Lower lobe of right lung (tissue), 2 donors: Measurements from ENCODE around the gene POLE. TPM values are rescaled to one million over a fixed set of nuclear protein-coding genes. Genes with fewer than 3 reads are reported as not detected.

Source experiments
- ATAC-seq, 2 donors: fragments of 200-7000 bp; cut with Tn5 transposase; one replicate each; pipeline ENCODE4 v1.9.1; 2020 to 2022; ENCODE audit warnings: mild to moderate bottlenecking in 2 of 2, moderate library complexity in 2 of 2
- DNase-seq: peaks from one replicate; pipeline ENCODE4 v3.0.0-alpha.2; 2020
- H3K27ac ChIP-seq: fragments of 200-600 bp; one replicate; pipeline ENCODE4 v1.8.0; 2022
- H3K27me3 ChIP-seq: fragments of 200-600 bp; one replicate; pipeline ENCODE4 v1.8.0; 2022; ENCODE audit warnings: low read depth
- H3K36me3 ChIP-seq: fragments of 200-600 bp; one replicate; pipeline ENCODE4 v1.8.0; 2022; ENCODE audit warnings: mild to moderate bottlenecking
- H3K4me1 ChIP-seq: fragments of 200-600 bp; one replicate; pipeline ENCODE4 v1.8.0; 2022
- H3K4me3 ChIP-seq: fragments of 200-600 bp; one replicate; pipeline ENCODE4 v1.8.0; 2022; ENCODE audit warnings: mild to moderate bottlenecking
- H3K9me3 ChIP-seq: fragments of 200-600 bp; one replicate; pipeline ENCODE4 v1.8.0; 2022
- intact Hi-C: fragments of 100-400 bp; cut with DNase I; formaldehyde crosslinking; loops from one replicate; pipeline ENCODE4 v1.11.0; 2022
- total RNA-seq: library from RNA; stranded (reverse); fragmentation: NEBNext Ultra II Directional; extraction: Animal tissue kit (Norgen Biotek cat#: 25700); gene quantifications from one replicate; pipeline ENCODE4 v1.2.1, GENCODE V29; 2021
- TF ChIP-seq, protein P1 (sequence below): fragments of 200-600 bp; IDR thresholded peaks from one replicate; pipeline ENCODE4 v1.8.0; 2022; ENCODE audit warnings: antibody characterized with exemption, mild to moderate bottlenecking
- donor health status: DM: no; HTN: yes; CAD: no; lungs with severe emphysema.

Gene POLE
- total RNA-seq, 1 donor from 2014 or later, result 28.0 TPM

DNA sequence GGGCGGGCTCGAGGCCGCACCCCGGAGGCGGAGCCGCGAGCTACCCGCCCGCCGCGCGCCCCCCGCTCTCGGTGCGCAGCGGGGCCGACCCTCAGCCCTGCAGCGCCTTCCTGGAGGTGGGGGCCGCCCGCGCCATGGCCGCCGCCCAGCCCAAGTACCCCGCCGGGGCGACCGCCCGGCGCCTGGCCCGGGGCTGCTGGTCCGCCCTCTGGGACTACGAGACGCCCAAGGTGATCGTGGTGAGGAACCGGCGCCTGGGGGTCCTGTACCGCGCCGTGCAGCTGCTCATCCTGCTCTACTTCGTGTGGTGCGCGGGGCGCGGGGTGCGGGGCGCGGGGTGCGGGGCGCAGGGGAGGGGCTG is 68.5 kb downstream of the POLE start, which contains the start of gene P2RX2:
P2RX2 (plus strand) TSS at position 94 of the 361 bp plus-strand sequence; CDS start at position 135, 41 bp downstream.
- H3K4me1 ChIP-seq, result peaks cover 14% of the 10 kb centered on the region
- no peak within 1 kb of the TSS for H3K27ac ChIP-seq
- H3K4me3 ChIP-seq, result peak within 1 kb of the TSS; percentile 31
- ATAC-seq (no peak), DNase-seq (no peak)
- TF ChIP-seq, protein P1, sequence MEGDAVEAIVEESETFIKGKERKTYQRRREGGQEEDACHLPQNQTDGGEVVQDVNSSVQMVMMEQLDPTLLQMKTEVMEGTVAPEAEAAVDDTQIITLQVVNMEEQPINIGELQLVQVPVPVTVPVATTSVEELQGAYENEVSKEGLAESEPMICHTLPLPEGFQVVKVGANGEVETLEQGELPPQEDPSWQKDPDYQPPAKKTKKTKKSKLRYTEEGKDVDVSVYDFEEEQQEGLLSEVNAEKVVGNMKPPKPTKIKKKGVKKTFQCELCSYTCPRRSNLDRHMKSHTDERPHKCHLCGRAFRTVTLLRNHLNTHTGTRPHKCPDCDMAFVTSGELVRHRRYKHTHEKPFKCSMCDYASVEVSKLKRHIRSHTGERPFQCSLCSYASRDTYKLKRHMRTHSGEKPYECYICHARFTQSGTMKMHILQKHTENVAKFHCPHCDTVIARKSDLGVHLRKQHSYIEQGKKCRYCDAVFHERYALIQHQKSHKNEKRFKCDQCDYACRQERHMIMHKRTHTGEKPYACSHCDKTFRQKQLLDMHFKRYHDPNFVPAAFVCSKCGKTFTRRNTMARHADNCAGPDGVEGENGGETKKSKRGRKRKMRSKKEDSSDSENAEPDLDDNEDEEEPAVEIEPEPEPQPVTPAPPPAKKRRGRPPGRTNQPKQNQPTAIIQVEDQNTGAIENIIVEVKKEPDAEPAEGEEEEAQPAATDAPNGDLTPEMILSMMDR, result no peak
- H3K27me3 ChIP-seq, result peaks cover 47% of the 10 kb centered on the region
- no peaks in the 10 kb centered on the region for H3K36me3 ChIP-seq
- peaks cover 6% of the 10 kb centered on the region for H3K9me3 ChIP-seq
- intact Hi-C loops, result no loop called here

DNA sequence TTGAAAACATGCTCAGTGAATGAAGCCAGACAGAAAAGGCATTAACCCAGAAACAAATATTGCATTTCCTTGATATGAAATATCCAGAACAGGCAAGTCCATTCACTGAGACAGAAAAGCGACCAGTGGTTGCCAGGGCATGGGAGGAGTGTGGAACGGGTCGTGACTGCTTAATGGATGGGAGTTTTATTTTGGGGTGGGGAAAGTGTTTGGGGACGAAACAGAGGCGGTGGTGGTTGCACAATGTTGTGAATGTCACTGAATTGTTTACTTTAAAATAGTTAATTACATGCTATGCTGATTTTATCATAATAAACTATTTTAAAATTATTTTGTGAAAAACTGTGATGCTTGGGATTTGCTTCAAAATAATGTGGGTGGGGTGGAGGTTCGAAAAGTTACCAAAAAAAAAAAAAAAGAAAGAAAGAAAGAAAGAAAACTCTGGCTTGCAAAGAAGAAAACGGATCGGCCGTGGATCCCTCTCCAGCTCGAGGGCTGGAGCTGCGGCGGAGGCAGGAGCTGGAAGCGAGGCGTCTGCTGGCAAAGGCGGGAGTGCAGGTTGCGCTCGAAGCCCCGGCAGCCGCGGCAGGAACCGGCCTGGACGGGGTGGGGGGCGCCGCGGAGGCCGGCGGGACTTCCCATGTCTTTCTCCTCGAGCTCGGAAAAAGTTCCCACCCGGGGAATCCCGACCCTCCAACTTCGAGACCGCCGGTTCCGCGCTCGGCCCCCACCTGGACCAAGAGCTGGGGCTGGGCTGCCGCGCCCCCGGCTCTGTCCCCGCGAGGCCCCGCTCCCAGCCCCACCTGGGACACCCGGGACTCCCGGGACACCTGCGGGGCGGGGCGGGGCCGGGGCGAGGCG is 69.1 kb downstream of the POLE start:
- H3K4me3 ChIP-seq, result peak overlapping the region; percentile 31
- TF ChIP-seq, protein P1, result no peak
- ATAC-seq (no peak), DNase-seq (no peak)
- H3K4me1 ChIP-seq, result peaks cover 12% of the 10 kb centered on the region
- H3K36me3 ChIP-seq, result no peaks in the 10 kb centered on the region
- H3K27me3 ChIP-seq, result peaks cover 47% of the 10 kb centered on the region
- H3K27ac ChIP-seq, result no peak overlapping the region
- intact Hi-C loops, result no loop called here
- H3K9me3 ChIP-seq, result peaks cover 6% of the 10 kb centered on the region

DNA sequence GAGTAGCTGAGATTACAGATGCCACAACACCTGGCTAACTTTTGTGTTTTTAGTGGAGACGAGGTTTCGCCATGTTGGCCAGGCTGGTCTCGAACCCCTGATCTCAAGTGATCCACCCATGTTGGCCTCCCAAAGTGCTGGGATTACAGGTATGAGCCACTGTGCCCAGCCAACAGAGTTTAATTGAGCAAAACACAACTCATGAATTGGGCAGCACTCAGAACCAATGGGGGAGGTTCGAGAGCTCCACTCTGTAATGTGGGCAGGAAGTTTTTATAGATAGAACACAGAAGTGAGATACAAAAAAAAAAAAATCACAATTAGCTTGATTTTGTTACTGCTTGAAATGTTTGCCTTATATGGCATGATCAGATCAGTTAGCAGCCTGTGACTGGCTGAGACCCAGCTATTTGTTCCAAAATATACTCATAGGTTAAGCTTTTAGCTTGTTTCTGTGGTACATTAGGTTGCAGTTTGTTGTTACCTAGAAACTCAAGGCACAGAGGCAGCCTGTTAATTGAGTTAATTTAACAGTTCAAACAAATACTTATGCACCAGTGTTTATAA is 69.9 kb downstream of the POLE start:
- ATAC-seq (no peak), DNase-seq (no peak)
- intact Hi-C loops, result no loop called here
- Histone ChIP-seq H3K9me3 (peaks cover 6% of the 10 kb centered on the region), H3K4me3 (no peak overlapping the region), H3K27me3 (peaks cover 47% of the 10 kb centered on the region), H3K36me3 (no peaks in the 10 kb centered on the region), H3K27ac (no peak overlapping the region), H3K4me1 (peaks cover 4% of the 10 kb centered on the region)
- TF ChIP-seq, protein P1, result no peak

DNA sequence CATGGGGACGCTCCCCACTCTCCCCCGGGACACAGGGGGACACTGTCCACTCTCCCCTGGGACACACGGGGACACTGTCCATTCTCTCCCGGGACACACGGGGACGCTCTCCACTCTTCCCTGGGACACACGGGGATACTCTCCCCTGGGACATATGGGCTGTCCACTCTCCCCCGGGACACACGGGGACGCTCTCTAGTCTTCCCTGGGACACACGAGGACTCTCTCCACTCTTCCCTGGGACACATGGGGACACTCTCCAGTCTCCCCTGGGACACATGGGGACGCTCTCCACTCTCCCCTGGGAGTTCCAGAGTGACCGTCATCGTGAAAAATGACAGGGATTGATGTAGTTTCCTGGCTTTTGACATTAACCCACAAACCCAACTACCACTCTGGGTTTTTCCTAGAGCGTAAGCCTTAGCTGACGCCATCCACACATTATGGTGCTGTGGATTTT is 71.5 kb downstream of the POLE start:
- intact Hi-C loops, result no loop called here

DNA sequence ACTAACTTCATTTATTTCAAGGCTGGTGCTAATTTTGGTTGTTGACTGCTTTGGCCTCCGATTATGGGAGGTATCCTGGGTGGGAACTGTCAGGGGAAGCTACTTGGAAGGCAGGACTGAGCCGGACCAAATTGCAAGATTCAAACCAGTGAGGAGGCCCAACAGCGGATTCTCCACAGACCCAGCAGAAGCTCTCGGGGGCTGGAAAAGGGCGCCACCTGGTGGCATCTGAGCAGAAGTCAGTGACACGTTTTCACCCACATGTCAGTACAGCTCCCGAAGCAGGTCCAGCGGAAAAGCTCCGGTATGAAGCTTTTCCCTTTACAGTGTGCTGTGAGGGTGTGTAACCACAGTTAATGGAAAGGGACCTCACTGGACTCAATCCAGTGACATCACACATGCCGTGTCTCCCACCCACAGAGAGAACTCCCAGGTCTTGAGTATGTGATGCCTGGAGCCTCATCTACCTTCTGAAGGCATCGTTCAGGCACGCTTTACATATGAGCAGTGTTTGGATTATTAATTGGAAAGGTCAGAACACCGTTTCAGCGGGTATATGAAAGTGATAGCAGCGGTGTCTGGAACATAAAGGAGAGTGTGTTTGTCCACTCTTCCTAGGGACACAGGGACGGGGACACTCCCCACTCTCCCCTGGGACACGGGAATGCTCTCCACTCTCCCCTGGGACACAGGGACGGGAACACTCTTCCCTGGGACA is 72.1 kb downstream of the POLE start:
- Histone ChIP-seq H3K4me3 (no peak overlapping the region), H3K9me3 (peaks cover 6% of the 10 kb centered on the region), H3K36me3 (no peaks in the 10 kb centered on the region), H3K4me1 (peaks cover 8% of the 10 kb centered on the region), H3K27me3 (peaks cover 49% of the 10 kb centered on the region), H3K27ac (no peak overlapping the region)
- ATAC-seq (peak; percentile 82 to 87), DNase-seq (peak; percentile 82)
- TF ChIP-seq, protein P1, result peak; percentile 91
- intact Hi-C loops, result no loop called here

More for the DNA sequence above, 71.5 kb downstream of the POLE start:
- TF ChIP-seq, protein P1, result no peak
- Histone ChIP-seq H3K36me3 (no peaks in the 10 kb centered on the region), H3K27ac (no peak overlapping the region), H3K9me3 (peaks cover 6% of the 10 kb centered on the region), H3K4me1 (peaks cover 2% of the 10 kb centered on the region), H3K27me3 (peaks cover 49% of the 10 kb centered on the region), H3K4me3 (no peak overlapping the region)
- no peak for DNase-seq
- ATAC-seq, result peak; percentile 8 to 17
